K562 (cell line): ENCODE measurements around the gene FBXL12. TPM values are rescaled to one million over a fixed set of nuclear protein-coding genes. Genes with fewer than 3 reads are reported as not detected.
A peak's percentile ranks its signal among the peaks of the same experiment; 100 is the strongest.

Experiments used
- ATAC-seq: fragments of 200-7000 bp; cut with Tn5 transposase; 3 replicates; pipeline ENCODE4 v1.9.1; 2020; ENCODE audit warnings: moderate library complexity
- BruUV-seq: library from RNA; stranded (reverse); fragments of 400-500 nt; replicated peaks from 2 replicates; lab custom pipeline; 2021; lab: Mats Ljungman, UMichigan
- CTCF ChIA-PET: fragments of 300-600 bp; formaldehyde crosslinking; extraction: SDS; loops from one replicate; lab custom pipeline; 2021; ENCODE audit warnings: low intra/inter-chr PET ratio; lab: Yijun Ruan, JAX
- POLR2A ChIA-PET: fragments of 300-600, 350-650 bp; sonication (Branson Sonifier 250); formaldehyde crosslinking; extraction: SDS; loops from one replicate; lab custom pipeline; 2021; ENCODE audit warnings: antibody characterized with exemption, inconsistent platforms; lab: Yijun Ruan, JAX
- DNase-seq, 4 experiments: peaks; one replicate each; pipeline versions ENCODE4 v3.0.0 to v3.0.0-alpha.2; 2011 to 2018; ENCODE audit warnings: low spot score in 3 of 4, mixed read lengths in 3 of 4; ENCODE audit errors: extremely low read depth in 1 of 4
- FAIRE-seq: peaks from 2 replicates; lab custom pipeline; 2011; peaks lifted over from hg19 to GRCh38; lab: Jason Lieb, UNC
- H2AFZ ChIP-seq: 2 replicates; pipeline ENCODE4 v1.6.0; 2011; ENCODE audit warnings: low read depth, low read length, control low read depth, inconsistent platforms
- H3K27ac ChIP-seq: fragments of 200-600 bp; 3 replicates; pipeline ENCODE4 v1.8.0; 2011; ENCODE audit warnings: low read depth, mild to moderate bottlenecking, control low read depth, inconsistent platforms, low read length, moderate library complexity, mixed read lengths; ENCODE audit errors: extremely low read depth
- H3K27me3 ChIP-seq, 2 experiments: fragments of 300-600 bp in 1 of 2; 2 replicates in 1 of 2; 3 replicates in 1 of 2; pipeline versions ENCODE4 v1.6.0 to v1.8.0; 2011; ENCODE audit warnings: inconsistent platforms in 2 of 2, low read length in 2 of 2, mild to moderate bottlenecking in 1 of 2, mixed read lengths in 1 of 2, moderate library complexity in 1 of 2; ENCODE audit not compliant: control insufficient read depth in 2 of 2, insufficient read depth in 2 of 2
- H3K36me3 ChIP-seq: fragments of 300-600 bp; 3 replicates; pipeline ENCODE4 v1.8.0; 2011; ENCODE audit warnings: mild to moderate bottlenecking, low read length, inconsistent platforms; ENCODE audit not compliant: control insufficient read depth, insufficient read depth
- H3K4me1 ChIP-seq, 2 experiments: fragments of 200-600 bp in 1 of 2; replicated peaks in 1 of 2; 2 replicates in 1 of 2; 3 replicates in 1 of 2; pipeline versions ENCODE4 v1.5.1 to v1.8.0; 2011; ENCODE audit warnings: inconsistent platforms in 2 of 2, low read length in 2 of 2, mild to moderate bottlenecking in 1 of 2, mixed read lengths in 1 of 2, moderate library complexity in 1 of 2; ENCODE audit not compliant: control insufficient read depth in 2 of 2, insufficient read depth in 2 of 2
- H3K4me2 ChIP-seq: 2 replicates; pipeline ENCODE4 v1.6.1; 2011; ENCODE audit warnings: low read length, control low read depth, inconsistent platforms, mixed read lengths; ENCODE audit not compliant: insufficient read depth
- H3K4me3 ChIP-seq: fragments of 200-600 bp; sonication (generic), shearing (Covaris generic); 2 replicates; pipeline ENCODE4 v1.5.1; 2016; ENCODE audit warnings: control low read depth, inconsistent platforms
- H3K79me2 ChIP-seq: fragments of 200-600 bp; 3 replicates; pipeline ENCODE4 v1.8.0; 2011; ENCODE audit warnings: low read length, inconsistent platforms; ENCODE audit not compliant: control insufficient read depth, insufficient read depth
- H3K9ac ChIP-seq, 2 experiments: 2 replicates each; pipeline versions ENCODE4 v1.6.0 to v1.6.1; 2011; ENCODE audit warnings: low read depth in 2 of 2, low read length in 2 of 2, control low read depth in 1 of 2, inconsistent platforms in 1 of 2, mild to moderate bottlenecking in 1 of 2, mixed read lengths in 1 of 2; ENCODE audit not compliant: insufficient read depth in 1 of 2
- H3K9me1 ChIP-seq: one replicate; pipeline ENCODE4 v1.6.0; 2011; ENCODE audit warnings: inconsistent platforms, mild to moderate bottlenecking, low read length, moderate library complexity; ENCODE audit not compliant: control insufficient read depth, insufficient read depth
- H3K9me3 ChIP-seq: replicated peaks from 2 replicates; pipeline ENCODE4 v1.5.1; 2011; ENCODE audit warnings: low read depth, low read length, inconsistent platforms; ENCODE audit not compliant: control insufficient read depth, insufficient read depth
- H4K20me1 ChIP-seq: replicated peaks from 2 replicates; pipeline ENCODE4 v1.6.1; 2011; ENCODE audit warnings: low read length, inconsistent platforms, mixed read lengths; ENCODE audit not compliant: control insufficient read depth, insufficient read depth
- CEBPB ChIP-seq: fragments of 450-650 bp; IDR thresholded peaks from 2 replicates; pipeline ENCODE4 v1.6.1; 2016; ENCODE audit warnings: missing genetic modification characterization, missing compliant biosample characterization
- E2F4 ChIP-seq: sonication (generic); formaldehyde crosslinking; IDR thresholded peaks from 2 replicates; pipeline ENCODE4 v1.8.0; 2022; ENCODE audit warnings: mild to moderate bottlenecking, low read depth, missing genetic modification reagents
- ETS1 ChIP-seq: conservative IDR thresholded peaks from 2 replicates; pipeline ENCODE4 v1.6.1; 2011; ENCODE audit warnings: low read depth, mild to moderate bottlenecking, low read length; ENCODE audit not compliant: control insufficient read depth
- KDM1A ChIP-seq, 2 experiments: fragments of 450-650 bp; IDR thresholded peaks; 2 replicates each; pipeline ENCODE4 v1.6.1; 2016; ENCODE audit warnings: mild to moderate bottlenecking in 2 of 2
- MLLT1 ChIP-seq, 2 experiments: fragments of 450-650 bp; IDR thresholded peaks; 2 replicates each; pipeline ENCODE4 v1.6.1; 2016
- RBM22 ChIP-seq: fragments of 200-400 bp; formaldehyde crosslinking; IDR thresholded peaks from 2 replicates; pipeline ENCODE4 v1.6.1; 2018; ENCODE audit warnings: low read length, low read depth; ENCODE audit not compliant: poor library complexity, severe bottlenecking
- TAF9B ChIP-seq: fragments of 450-650 bp; IDR thresholded peaks from 2 replicates; pipeline ENCODE4 v1.6.1; 2018; ENCODE audit warnings: mild to moderate bottlenecking; ENCODE audit not compliant: partially characterized antibody
- ZBTB12 ChIP-seq: fragments of 250-450 bp; sonication (Bioruptor Pico); IDR thresholded peaks from 2 replicates; pipeline ENCODE4 v1.4.0; 2020
- ZBTB2 ChIP-seq: fragments of 450-650 bp; IDR thresholded peaks from 2 replicates; pipeline ENCODE4 v1.6.1; 2016; ENCODE audit warnings: antibody characterized with exemption
- ZFX ChIP-seq: sonication (generic); formaldehyde crosslinking; IDR thresholded peaks from 2 replicates; pipeline ENCODE4 v1.8.0; 2022; ENCODE audit warnings: mild to moderate bottlenecking, missing genetic modification reagents, moderate library complexity
- ZNF740 ChIP-seq, 3 experiments: fragments of 200-800 bp in 1 of 3; sonication (Bioruptor generic) in 1 of 3; sonication (generic) in 1 of 3; formaldehyde crosslinking in 1 of 3; IDR thresholded peaks; 2 replicates each; pipeline versions ENCODE4 v1.6.1 to v1.8.0; 2016 to 2022; ENCODE audit warnings: mild to moderate bottlenecking in 2 of 3, missing compliant biosample characterization in 2 of 3, missing genetic modification characterization in 2 of 3, missing genetic modification reagents in 1 of 3
- WGBS: fragments of 100-300 bp; shearing (Covaris generic); methylation state at CpG from one replicate; pipeline ENCODE4 v1.1.6; 2016; ENCODE audit warnings: low coverage, mixed read lengths; ENCODE audit not compliant: insufficient coverage; ENCODE audit errors: missing lambda C conversion rate; 5-methylcytosine and 5-hydroxymethylcytosine counted together
- in situ Hi-C: fragments of 300-500 bp; cut with MboI; formaldehyde crosslinking; loops from 4 replicates; pipeline ENCODE4 v1.15.0; 2018; ENCODE audit warnings: inconsistent platforms, mixed read lengths
- intact Hi-C: fragments of 100-400 bp; cut with micrococcal nuclease; formaldehyde crosslinking; loops from 2 replicates; pipeline ENCODE4 v1.14.2; 2022
- polyA plus RNA-seq, 8 experiments: library from polyadenylated mRNA; depleted of rRNA in 4 of 8; stranded (reverse) in 5 of 8; unstranded in 3 of 8; fragments of >200 nt; fragmentation: Nextera tagmentation in 2 of 8; fragmentation: Illumina TruSeq in 1 of 8; extraction: Ambion mirVana in 2 of 8; extraction: Trizol in 1 of 8; gene quantifications; 2 replicates each; pipeline versions ENCODE4 v1.2.1 to v1.2.3, GENCODE V29; 2011 to 2014; ENCODE audit warnings: inconsistent platforms in 1 of 8, missing spikeins in 1 of 8
- total RNA-seq, 7 experiments: library from RNA; depleted of rRNA in 6 of 7; stranded (reverse); fragments of >200 nt in 6 of 7; fragmentation: Illumina TruSeq in 2 of 7; extraction: Trizol in 2 of 7; gene quantifications; 2 replicates each; pipeline versions ENCODE4 v1.2.1 to v1.2.3, GENCODE V29; 2011 to 2021; ENCODE audit warnings: low replicate concordance in 1 of 7

FBXL12 gene
- total and polyA plus RNA-seq, 9 of the 15 experiments (the other 6 are each of a cell fraction or from before 2014, with no cell fraction given): 2.7 to 40.5 (median 26.5) TPM

- peaks cover 32% of the 10 kb centered on the region for H3K79me2 ChIP-seq
- WGBS: 1% methylated on average over 36 of the region's 39 CpGs
- H3K4me1 ChIP-seq: peaks cover 14 to 19% of the 10 kb centered on the region in 2 experiments; a peak in 4 of 5 replicates
- CTCF ChIA-PET: no interaction called here
- POLR2A ChIA-PET: interaction anchor here (0.5 to 1.0 kb wide), 5 partner anchors 8 to 239 kb away, joined by 3 to 8 read pairs (median 3); no protein-coding TSS in a partner anchor
- H3K36me3 ChIP-seq: peaks cover 23% of the 10 kb centered on the region; the same call in 2 of the 3 replicates
- H4K20me1 ChIP-seq: 0 out of 2 replicates have a peak, but pooled peaks cover 4% of the 10 kb centered on the region
- DNase-seq: no peak
- in situ Hi-C loops: no loop called here
- ATAC-seq: no peak
- peak overlapping the region; percentile 100 for H3K4me3 ChIP-seq
- H2AFZ ChIP-seq: peak overlapping the region; percentile 99
- H3K9ac ChIP-seq: peak overlapping the region; percentile 91 to 97
- FAIRE-seq: no peak
- TSS peak; percentile 40 for BruUV-seq
- peak overlapping the region; percentile 87 for H3K27ac ChIP-seq
- no peaks in the 10 kb centered on the region for H3K27me3 ChIP-seq
- H3K9me3 ChIP-seq: peaks cover 13% of the 10 kb centered on the region
- no peaks in the 10 kb centered on the region for H3K9me1 ChIP-seq
- H3K4me2 ChIP-seq: peak overlapping the region; percentile 97
- intact Hi-C loops: no loop called here
- TF ChIP-seq RBM22 (peak; percentile 47), ETS1 (0 out of 2 replicates have a peak, but pooled peaks have one; percentile 36), KDM1A (IDR thresholded peaks at IDR 0.05) (0 out of 4 replicates have a peak, but pooled peaks of 1 of the 2 experiments have one; percentile 12), CEBPB (tag) (no peak), TAF9B (peak; percentile 89), ZNF740 (CRISPR knock-in tag; IDR thresholded peaks at IDR 0.05) (0 out of 2 replicates have a peak, but pooled peaks have one; percentile 28), ZNF740 (tag; IDR thresholded peaks at IDR 0.05) (no peak), E2F4 (0 out of 2 replicates have a peak, but pooled peaks have one; percentile 34), ZFX (peak; percentile 70), MLLT1 (IDR thresholded peaks at IDR 0.05) (0 out of 4 replicates have a peak, but pooled peaks of 1 of the 2 experiments have one; percentile 23), ZBTB2 (no peak), ZBTB12 (0 out of 2 replicates have a peak, but pooled peaks have one; percentile 6)
Observed at GRCh38 chr19:9818175-9818733, 625 bp downstream of the FBXL12 start.
